ENCODE data around the gene POLR3F. TPM values are rescaled to one million over a fixed set of nuclear protein-coding genes. Genes with fewer than 3 reads are reported as not detected.
"Not testable (repeated sequence)": the region's sequence is repeated elsewhere in the genome, so short reads cannot be mapped to it uniquely, and the experiment has no call there.

Gene POLR3F
- polyA plus RNA-seq, 1 donor from 2014 or later = 47.3 TPM

- H3K36me3 ChIP-seq (ENCODE audit: insufficient read depth, low read length) = no peaks in the 10 kb centered on the region
- no peak overlapping the region for H2AFZ ChIP-seq (ENCODE audit: low read depth, low read length)
- no peak overlapping the region for H3K4me3 ChIP-seq (ENCODE audit: low read length)
Observed at GRCh38 chr20:18514127-18514526, 46.9 kb downstream of the POLR3F start.

DNA sequence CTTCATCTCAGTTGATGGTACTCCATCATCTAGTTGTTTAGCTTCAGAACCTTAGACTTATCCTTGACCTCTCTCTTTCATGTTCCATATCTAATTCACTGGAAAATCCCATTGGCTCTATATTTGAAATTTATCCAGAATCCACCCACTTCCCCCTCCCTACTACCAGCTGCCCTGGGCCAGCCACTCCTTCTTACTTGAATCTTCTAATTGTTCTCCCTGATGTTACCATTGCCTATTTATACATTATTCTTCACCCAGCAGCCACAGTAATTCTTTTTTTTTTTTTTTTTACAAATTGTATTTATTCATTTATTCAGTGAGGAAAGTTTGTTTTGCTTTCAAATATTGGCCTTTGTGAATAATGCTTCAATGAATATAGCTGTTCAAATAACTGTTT, 48.8 kb downstream of the POLR3F start:
- H4K20me1 ChIP-seq (ENCODE audit: insufficient read depth) = no peaks in the 10 kb centered on the region
- H3F3A ChIP-seq (ENCODE audit: insufficient read depth, low read length, poor library complexity, severe bottlenecking) = no peaks in the 10 kb centered on the region
- H3K9me2 ChIP-seq (ENCODE audit: insufficient read depth, low read length) = no peaks in the 10 kb centered on the region
- TF ChIP-seq MXI1 (conservative IDR thresholded peaks at IDR 0.05; ENCODE audit: poor library complexity, severe bottlenecking) (no peak), RAD21 (conservative IDR thresholded peaks at IDR 0.05) (no peak), POLR2AphosphoS5 (IDR thresholded peaks at IDR 0.05) (no peak), EZH2 (IDR thresholded peaks at IDR 0.05; ENCODE audit: borderline replicate concordance, insufficient read depth, low read length, poor library complexity, severe bottlenecking) (no peak), SMC3 (conservative IDR thresholded peaks at IDR 0.05; ENCODE audit: poor library complexity) (no peak), EP300 (conservative IDR thresholded peaks at IDR 0.05; ENCODE audit: poor library complexity, severe bottlenecking) (no peak), TAF1 (IDR thresholded peaks at IDR 0.05; ENCODE audit: low read depth) (no peak), REST (IDR thresholded peaks at IDR 0.05; ENCODE audit: borderline replicate concordance) (no peak)
- TF ChIP-seq, protein P1, sequence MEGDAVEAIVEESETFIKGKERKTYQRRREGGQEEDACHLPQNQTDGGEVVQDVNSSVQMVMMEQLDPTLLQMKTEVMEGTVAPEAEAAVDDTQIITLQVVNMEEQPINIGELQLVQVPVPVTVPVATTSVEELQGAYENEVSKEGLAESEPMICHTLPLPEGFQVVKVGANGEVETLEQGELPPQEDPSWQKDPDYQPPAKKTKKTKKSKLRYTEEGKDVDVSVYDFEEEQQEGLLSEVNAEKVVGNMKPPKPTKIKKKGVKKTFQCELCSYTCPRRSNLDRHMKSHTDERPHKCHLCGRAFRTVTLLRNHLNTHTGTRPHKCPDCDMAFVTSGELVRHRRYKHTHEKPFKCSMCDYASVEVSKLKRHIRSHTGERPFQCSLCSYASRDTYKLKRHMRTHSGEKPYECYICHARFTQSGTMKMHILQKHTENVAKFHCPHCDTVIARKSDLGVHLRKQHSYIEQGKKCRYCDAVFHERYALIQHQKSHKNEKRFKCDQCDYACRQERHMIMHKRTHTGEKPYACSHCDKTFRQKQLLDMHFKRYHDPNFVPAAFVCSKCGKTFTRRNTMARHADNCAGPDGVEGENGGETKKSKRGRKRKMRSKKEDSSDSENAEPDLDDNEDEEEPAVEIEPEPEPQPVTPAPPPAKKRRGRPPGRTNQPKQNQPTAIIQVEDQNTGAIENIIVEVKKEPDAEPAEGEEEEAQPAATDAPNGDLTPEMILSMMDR (IDR thresholded peaks at IDR 0.05; ENCODE audit: poor library complexity, severe bottlenecking) = no peak
- no peaks in the 10 kb centered on the region for H3K9me3 ChIP-seq (ENCODE audit: low read length)
- H3K36me3 ChIP-seq (ENCODE audit: insufficient read depth, low read length) = no peaks in the 10 kb centered on the region
- no peak overlapping the region for H3K4me2 ChIP-seq (ENCODE audit: low read length)
- no peak overlapping the region for H3K9ac ChIP-seq (ENCODE audit: low read length)
- H2AFZ ChIP-seq (ENCODE audit: low read depth, low read length) = no peak overlapping the region
- no peaks in the 10 kb centered on the region for H3K27me3 ChIP-seq (ENCODE audit: insufficient read depth, low read depth, low read length)
- H3K79me2 ChIP-seq (replicated peaks; ENCODE audit: insufficient read depth, low read length) = no peaks in the 10 kb centered on the region
- no peak overlapping the region for H3K4me3 ChIP-seq (ENCODE audit: low read length)
- no peak overlapping the region for H3K27ac ChIP-seq (ENCODE audit: low read length)

More at GRCh38 chr20:18514127-18514526, 46.9 kb downstream of the POLR3F start:
- H4K20me1 ChIP-seq (ENCODE audit: insufficient read depth) = no peaks in the 10 kb centered on the region
- H3K27me3 ChIP-seq (ENCODE audit: insufficient read depth, low read depth, low read length) = no peaks in the 10 kb centered on the region
- no peaks in the 10 kb centered on the region for H3K9me3 ChIP-seq (ENCODE audit: low read length)
- no peaks in the 10 kb centered on the region for H3F3A ChIP-seq (ENCODE audit: insufficient read depth, low read length, poor library complexity, severe bottlenecking)
- TF ChIP-seq RAD21 (conservative IDR thresholded peaks at IDR 0.05) = no peak
- peaks cover 3% of the 10 kb centered on the region for H3K79me2 ChIP-seq (replicated peaks; ENCODE audit: insufficient read depth, low read length)
- H3K9me2 ChIP-seq (ENCODE audit: insufficient read depth, low read length) = no peaks in the 10 kb centered on the region
- no peak overlapping the region for H3K9ac ChIP-seq (ENCODE audit: low read length)
- H3K4me2 ChIP-seq (ENCODE audit: low read length) = no peak overlapping the region
- no peak overlapping the region for H3K27ac ChIP-seq (ENCODE audit: low read length)

DNA sequence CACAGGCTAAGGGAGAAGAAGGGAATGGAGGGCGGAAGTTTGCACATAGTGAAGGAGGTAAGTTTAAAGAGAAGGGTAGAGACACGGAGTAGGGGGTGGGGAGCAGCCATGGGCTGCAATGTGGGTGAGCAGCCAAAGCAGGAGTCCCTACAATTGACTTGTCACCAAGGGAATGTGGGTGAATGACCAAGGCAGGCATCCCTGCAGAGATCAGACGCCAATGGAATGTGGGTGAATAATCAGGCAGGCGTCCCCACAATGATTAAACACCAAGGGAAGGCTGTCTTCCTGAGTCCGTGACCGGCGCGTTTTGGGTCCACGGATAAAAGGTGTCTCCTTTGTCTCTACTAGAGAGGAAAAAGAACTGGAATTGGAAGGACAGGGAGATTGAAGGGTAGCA, 54.9 kb downstream of the POLR3F start:
- H3K27me3 ChIP-seq (ENCODE audit: insufficient read depth, low read depth, low read length); H3K9me3 ChIP-seq (ENCODE audit: low read length); H3K4me2 ChIP-seq (ENCODE audit: low read length); H4K20me1 ChIP-seq (ENCODE audit: insufficient read depth); H3K79me2 ChIP-seq (replicated peaks; ENCODE audit: insufficient read depth, low read length); H3F3A ChIP-seq (ENCODE audit: insufficient read depth, low read length, poor library complexity, severe bottlenecking); H2AFZ ChIP-seq (ENCODE audit: low read depth, low read length); H3K4me3 ChIP-seq (ENCODE audit: low read length); H3K36me3 ChIP-seq (ENCODE audit: insufficient read depth, low read length); H3K9me2 ChIP-seq (ENCODE audit: insufficient read depth, low read length); H3K9ac ChIP-seq (ENCODE audit: low read length); H3K27ac ChIP-seq (ENCODE audit: low read length): not testable (repeated sequence)

Data from neural cell (in vitro differentiated cells).